ENCODE results near the gene RSRP1. TPM values are rescaled to one million over a fixed set of nuclear protein-coding genes. Genes with fewer than 3 reads are reported as not detected.

The RSRP1 gene
- total and polyA plus RNA-seq, 3 experiments from 2014 or later, result 47.5 to 124 (median 116) TPM

DNA sequence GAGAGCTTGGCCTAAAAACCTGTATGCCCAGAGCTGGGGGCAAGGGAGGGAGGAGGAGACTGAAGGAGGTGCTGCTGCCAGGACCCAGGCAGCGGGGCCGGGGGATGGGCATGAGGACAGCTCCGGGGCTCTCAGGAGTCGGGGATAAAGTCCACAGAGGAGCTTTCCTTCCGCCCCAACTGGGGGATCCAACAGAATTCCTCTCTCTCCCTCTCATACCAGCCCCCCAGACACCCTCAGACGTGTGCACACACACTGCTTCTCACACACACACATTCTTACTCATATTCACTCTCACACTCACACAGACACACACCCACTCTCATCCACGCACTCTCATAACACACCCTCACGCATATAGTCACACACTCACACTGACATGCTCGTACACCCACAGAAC lies 54.0 kb downstream of the RSRP1 start:
- H3K27me3 ChIP-seq (ENCODE audit: insufficient read depth, low read length, poor library complexity, severe bottlenecking), result no peaks in the 10 kb centered on the region

More for the DNA sequence above, 54.0 kb downstream of the RSRP1 start:
- no peak overlapping the region for H3K4me3 ChIP-seq (ENCODE audit: low read length)
- CTCF ChIA-PET, result no interaction called here
- H3K36me3 Mint-ChIP-seq, result no peaks in the 10 kb centered on the region
- POLR2A ChIA-PET, result no interaction called here
- no peak overlapping the region for H3K27ac ChIP-seq (ENCODE audit: low read depth, low read length)
- H3K9me3 Mint-ChIP-seq, result peaks cover 0 to 1% (median 0%) of the 10 kb centered on the region in 5 donors
- no peak overlapping the region for H3K4me3 Mint-ChIP-seq
- DNase-seq, result no peak
- no peaks in the 10 kb centered on the region for H3K4me1 ChIP-seq (ENCODE audit: insufficient read depth, low read length)
- peaks cover 3 to 15% of the 10 kb centered on the region in 2 donors for H3K27me3 Mint-ChIP-seq
- no peaks in the 10 kb centered on the region for H3K9me3 ChIP-seq (ENCODE audit: low read length)
- peak overlapping the region in 1 of 8 donors; percentile 10 for H3K27ac Mint-ChIP-seq
- H3K4me1 Mint-ChIP-seq, result peaks cover 5 to 6% (median 6%) of the 10 kb centered on the region in 3 donors
- no peaks in the 10 kb centered on the region for H3K36me3 ChIP-seq (ENCODE audit: insufficient read depth, low read length)

Other genes starting within 250 kb of the RSRP1 start
- gene SYF2, start 15.0 kb downstream of the RSRP1 start, total RNA-seq, result 10 to 100 TPM; 38.4 to 40.4 TPM
- gene SYF2, start 15.0 kb downstream of the RSRP1 start, polyA plus RNA-seq, result 90.7 TPM
- not detected for gene RHD, start 25.1 kb upstream of the RSRP1 start, total RNA-seq
- 0.46 TPM for gene RHD, start 25.1 kb upstream of the RSRP1 start, polyA plus RNA-seq
- 100 to 1,000 TPM; 110 to 117 TPM for gene TMEM50A, start 90.9 kb upstream of the RSRP1 start, total RNA-seq
- 217 TPM for gene TMEM50A, start 90.9 kb upstream of the RSRP1 start, polyA plus RNA-seq
- under 1 TPM; 0.26 to 0.33 TPM for gene RHCE, start 173.4 kb upstream of the RSRP1 start, total RNA-seq
- gene RHCE, start 173.4 kb upstream of the RSRP1 start, polyA plus RNA-seq, result 0.18 TPM
- 10 to 100 TPM; 14.7 to 15.6 TPM for gene MACO1, start 183.4 kb upstream of the RSRP1 start, total RNA-seq
- 7.5 TPM for gene MACO1, start 183.4 kb upstream of the RSRP1 start, polyA plus RNA-seq

All from CD8-positive, alpha-beta memory T cell (primary cell).